ENCODE results near the gene WNT11. TPM values are rescaled to one million over a fixed set of nuclear protein-coding genes. Genes with fewer than 3 reads are reported as not detected.
"Not testable (repeated sequence)": the region's sequence is repeated elsewhere in the genome, so short reads cannot be mapped to it uniquely, and the experiment has no call there.

WNT11 gene
- polyA plus RNA-seq, 3 donors = 18.2 to 21.0 (median 20.1) TPM

- no peak for DNase-seq
Measured at GRCh38 chr11:76205252-76206076, 838 bp downstream of the WNT11 start.

GRCh38 chr11:76203937-76204336 is 2.4 kb downstream of the WNT11 start:
- DNase-seq = no peak

- no peak for DNase-seq
Measured at GRCh38 chr11:76203131-76203925, 3.0 kb downstream of the WNT11 start.

GRCh38 chr11:76201672-76202412 is 4.5 kb downstream of the WNT11 start:
- no peak for DNase-seq

GRCh38 chr11:76201056-76201455 is 5.2 kb downstream of the WNT11 start:
- no peak for DNase-seq

GRCh38 chr11:76200006-76200940 is 6.0 kb downstream of the WNT11 start:
- DNase-seq = no peak

- DNase-seq = not testable (repeated sequence)
Measured at GRCh38 chr11:76198691-76199090, 7.6 kb downstream of the WNT11 start.

- DNase-seq = no peak
Measured at GRCh38 chr11:76197941-76198640, 8.2 kb downstream of the WNT11 start.

- DNase-seq = no peak
Measured at GRCh38 chr11:76197332-76197731, 9.0 kb downstream of the WNT11 start.

- no peak for DNase-seq
Measured at GRCh38 chr11:76196849-76197248, 9.5 kb downstream of the WNT11 start.

GRCh38 chr11:76194872-76195668 is 11.2 kb downstream of the WNT11 start:
- no peak for DNase-seq

- DNase-seq = no peak
Measured at GRCh38 chr11:76193219-76193618, 13.1 kb downstream of the WNT11 start.

- no peak for DNase-seq
Measured at GRCh38 chr11:76190376-76190775, 15.9 kb downstream of the WNT11 start.

- no peak for DNase-seq
Measured at GRCh38 chr11:76189682-76190081, 16.6 kb downstream of the WNT11 start.

- DNase-seq = no peak
Measured at GRCh38 chr11:76188873-76189272, 17.4 kb downstream of the WNT11 start.

- DNase-seq = no peak
Measured at GRCh38 chr11:76186776-76187279, 19.5 kb downstream of the WNT11 start.

- DNase-seq = peak; percentile 82
Measured at GRCh38 chr11:76185931-76186401, 20.3 kb downstream of the WNT11 start.

- DNase-seq = no peak
Measured at GRCh38 chr11:76185511-76185910, 20.8 kb downstream of the WNT11 start.

GRCh38 chr11:76184551-76184993 is 21.7 kb downstream of the WNT11 start:
- no peak for DNase-seq
